Peyer's patch (tissue), 4 donors: ENCODE data around the gene ACRBP.

Experiments
- CTCF ChIP-seq, 6 experiments: fragments of 450-650 bp in 4 of 6; fragments of 200-600 bp in 2 of 6; sonication (generic) in 1 of 6; IDR thresholded peaks; one replicate each; pipeline ENCODE4 v1.5.1; 2017 to 2019; ENCODE audit warnings: antibody characterized with exemption in 6 of 6, mild to moderate bottlenecking in 3 of 6, moderate library complexity in 1 of 6
- POLR2A ChIP-seq, 2 donors: fragments of 450-650 bp; IDR thresholded peaks; one replicate each; pipeline ENCODE4 v1.5.1; 2017; ENCODE audit warnings: antibody characterized with exemption in 2 of 2, mild to moderate bottlenecking in 2 of 2, moderate library complexity in 2 of 2

DNA sequence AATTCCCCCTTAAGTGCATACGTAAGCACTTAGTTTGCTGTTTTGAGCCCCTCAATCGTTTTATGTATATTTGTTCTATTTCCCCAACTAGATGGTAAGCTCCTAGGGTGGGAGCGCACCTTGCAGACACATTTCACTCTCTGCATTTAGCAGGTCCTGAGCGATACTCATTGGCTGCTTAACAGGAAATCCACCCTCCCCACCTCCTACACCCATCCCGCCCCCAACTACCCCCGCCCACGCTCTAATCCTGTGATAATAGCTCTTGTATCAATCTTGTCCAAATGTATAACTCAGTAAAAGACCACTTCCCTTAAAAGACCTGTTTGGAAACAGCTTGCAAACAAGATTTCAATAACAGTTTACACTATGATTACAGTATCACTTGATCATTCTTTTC is 19.6 kb downstream of the ACRBP start:
- TF ChIP-seq POLR2A (IDR thresholded peaks at IDR 0.05) (no peak), CTCF (IDR thresholded peaks at IDR 0.05) (no peak)
